Motor neuron (in vitro differentiated cells): ENCODE data around the gene GLUD2. TPM values are rescaled to one million over a fixed set of nuclear protein-coding genes. Genes with fewer than 3 reads are reported as not detected.
"Not testable (repeated sequence)": the region's sequence is repeated elsewhere in the genome, so short reads cannot be mapped to it uniquely, and the experiment has no call there.

ENCODE experiments used
- ATAC-seq, 8 experiments: fragments of 200-7000 bp; cut with Tn5 transposase; replicated peaks in 6 of 8; 2 replicates each; pipeline ENCODE4 v1.8.0; 2021; ENCODE audit warnings: mild to moderate bottlenecking in 8 of 8, moderate library complexity in 8 of 8
- H3K27ac ChIP-seq, 2 donors: fragments of 250-450 bp; sonication (Bioruptor Pico); 2 replicates each; pipeline ENCODE4 v1.9.0; 2021; ENCODE audit warnings: antibody characterized with exemption in 2 of 2, mild to moderate bottlenecking in 2 of 2, moderate library complexity in 1 of 2
- H3K4me1 ChIP-seq, 2 donors: fragments of 250-450 bp; sonication (Bioruptor Pico); replicated peaks in 1 of 2; 2 replicates each; pipeline ENCODE4 v1.6.1; 2021; ENCODE audit warnings: antibody characterized with exemption in 2 of 2, mild to moderate bottlenecking in 2 of 2, moderate library complexity in 1 of 2
- H3K4me3 ChIP-seq, 5 donors: fragments of 250-450 bp; sonication (Bioruptor Pico); 2 replicates each; pipeline ENCODE4 v1.9.0; 2021; ENCODE audit warnings: antibody characterized with exemption in 5 of 5, mild to moderate bottlenecking in 5 of 5, moderate library complexity in 4 of 5
- WGBS, 10 experiments: fragments of 450-650 bp; shearing (Covaris generic); methylation state at CpG; one replicate each; pipeline ENCODE4 v1.0.0; 2022; 5-methylcytosine and 5-hydroxymethylcytosine counted together
- in situ Hi-C, 9 experiments: fragments of 400-800 bp; cut with MboI; loops; one replicate each; pipeline ENCODE4 v1.15.0; 2021; ENCODE audit warnings: low sequenced_read_pairs in 9 of 9, low pct_unique_long_range_greater_than_20kb in 2 of 9; ENCODE audit not compliant: unreplicated experiment in 9 of 9
- total RNA-seq, 8 experiments: library from RNA; unstranded; fragments of 300-600 nt; gene quantifications; 2 replicates each; pipeline versions ENCODE4 v1.2.3 to v1.2.4, GENCODE V29; 2022

The GLUD2 gene
- total RNA-seq, 8 experiments from 2014 or later = 0.37 to 9.1 (median 1.2) TPM

DNA sequence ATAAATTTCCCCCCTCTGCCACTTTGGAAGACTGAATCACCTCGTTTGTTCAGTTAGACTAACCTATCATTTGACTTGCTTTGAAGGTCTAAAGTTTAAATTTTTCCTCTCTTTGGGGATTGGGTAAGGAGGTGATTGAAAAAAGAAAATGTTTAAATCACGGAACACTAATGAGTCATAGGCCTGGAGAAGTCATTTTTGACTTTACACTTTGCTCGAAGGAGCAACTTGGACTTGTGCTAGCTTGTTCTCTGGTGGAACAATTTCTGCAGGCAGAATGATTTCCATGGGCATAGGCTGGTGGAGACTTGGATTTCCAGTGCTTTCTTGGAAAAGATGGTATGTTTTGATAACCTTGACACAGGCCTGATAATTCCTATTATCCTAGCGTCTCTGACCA is 10.5 kb upstream of the GLUD2 start:
- Histone ChIP-seq H3K4me1 (no peaks in the 10 kb centered on the region), H3K27ac (no peak overlapping the region), H3K4me3 (no peak overlapping the region)
- no peak for ATAC-seq
- 30 to 100% (median 67%) methylated on average over 1 to 4 of the region's 4 CpGs; no CpG with 5 or more reads in 3 of the 10 experiments for WGBS, 10 experiments
- in situ Hi-C loops = no loop called here

DNA sequence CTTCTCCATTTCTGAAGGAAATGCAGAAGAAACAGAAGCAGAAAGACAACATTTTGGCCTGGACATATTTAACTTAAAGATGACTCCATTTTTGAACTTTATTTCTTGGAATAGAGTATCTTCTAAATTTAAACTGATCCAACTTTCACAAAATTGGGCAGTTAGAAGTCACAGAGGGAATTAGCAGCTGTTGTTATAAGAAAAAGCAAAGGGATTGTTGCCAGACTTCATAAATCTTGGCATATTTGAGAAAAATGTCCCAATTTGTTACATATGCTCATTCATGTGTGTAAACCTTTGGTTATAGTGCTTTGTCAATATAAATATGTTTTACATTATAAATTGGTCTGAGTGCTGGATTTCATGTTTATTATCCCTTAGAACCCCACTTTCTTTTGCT is 3.4 kb downstream of the GLUD2 start:
- ATAC-seq = no peak
- Histone ChIP-seq H3K27ac (no peak overlapping the region), H3K4me3 (no peak overlapping the region), H3K4me1 (no peaks in the 10 kb centered on the region)
- in situ Hi-C loops = no loop called here

- WGBS, 10 experiments = 46 to 72% methylated on average over 2 of the region's 2 CpGs; no CpG with 5 or more reads in 8 of the 10 experiments
- H3K4me3 ChIP-seq = no peak overlapping the region
- ATAC-seq = no peak
- no peaks in the 10 kb centered on the region for H3K4me1 ChIP-seq
- H3K27ac ChIP-seq = no peak overlapping the region
- in situ Hi-C loops = no loop called here
Measured at GRCh38 chrX:121052122-121052521, 4.7 kb downstream of the GLUD2 start.

GRCh38 chrX:121062289-121062688 is 14.9 kb downstream of the GLUD2 start:
- 33 to 100% (median 82%) methylated on average over 2 to 3 of the region's 3 CpGs; no CpG with 5 or more reads in 2 of the 10 experiments for WGBS, 10 experiments
- Histone ChIP-seq H3K27ac (no peak overlapping the region), H3K4me1 (no peaks in the 10 kb centered on the region), H3K4me3 (no peak overlapping the region)
- no peak for ATAC-seq
- in situ Hi-C loops = no loop called here

DNA sequence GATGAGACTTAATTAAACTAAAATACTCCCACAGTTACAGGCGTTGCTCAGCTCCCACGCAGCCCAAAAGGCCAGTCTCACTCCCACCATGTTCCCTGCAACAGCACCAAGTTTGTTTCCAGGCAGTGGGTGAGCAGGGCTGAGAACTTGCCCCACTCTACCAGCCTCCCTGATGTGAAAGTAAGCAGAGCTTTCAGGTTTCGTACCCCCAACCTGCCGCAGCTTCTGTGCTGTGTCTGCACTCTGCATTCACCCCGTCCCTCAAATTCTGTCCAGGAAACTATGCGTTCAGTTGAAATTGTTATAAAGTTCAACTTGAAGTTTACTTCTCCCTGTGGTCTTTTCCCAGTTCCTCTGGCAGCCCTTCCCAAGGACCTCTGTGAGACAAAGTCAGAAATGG is 17.2 kb downstream of the GLUD2 start:
- no peak for ATAC-seq
- no peak overlapping the region for H3K4me3 ChIP-seq
- 38% methylated on average over 4 of the region's 6 CpGs; no CpG with 5 or more reads in 9 of the 10 experiments for WGBS, 10 experiments
- in situ Hi-C loops = no loop called here
- no peaks in the 10 kb centered on the region for H3K4me1 ChIP-seq
- H3K27ac ChIP-seq = no peak overlapping the region

GRCh38 chrX:121084247-121084646 is 36.8 kb downstream of the GLUD2 start:
- H3K27ac ChIP-seq, H3K4me1 ChIP-seq, ATAC-seq, in situ Hi-C loops, H3K4me3 ChIP-seq: not testable (repeated sequence)
- WGBS, 10 experiments = 33% methylated on average over 1 of the region's 2 CpGs; no CpG with 5 or more reads in 9 of the 10 experiments

DNA sequence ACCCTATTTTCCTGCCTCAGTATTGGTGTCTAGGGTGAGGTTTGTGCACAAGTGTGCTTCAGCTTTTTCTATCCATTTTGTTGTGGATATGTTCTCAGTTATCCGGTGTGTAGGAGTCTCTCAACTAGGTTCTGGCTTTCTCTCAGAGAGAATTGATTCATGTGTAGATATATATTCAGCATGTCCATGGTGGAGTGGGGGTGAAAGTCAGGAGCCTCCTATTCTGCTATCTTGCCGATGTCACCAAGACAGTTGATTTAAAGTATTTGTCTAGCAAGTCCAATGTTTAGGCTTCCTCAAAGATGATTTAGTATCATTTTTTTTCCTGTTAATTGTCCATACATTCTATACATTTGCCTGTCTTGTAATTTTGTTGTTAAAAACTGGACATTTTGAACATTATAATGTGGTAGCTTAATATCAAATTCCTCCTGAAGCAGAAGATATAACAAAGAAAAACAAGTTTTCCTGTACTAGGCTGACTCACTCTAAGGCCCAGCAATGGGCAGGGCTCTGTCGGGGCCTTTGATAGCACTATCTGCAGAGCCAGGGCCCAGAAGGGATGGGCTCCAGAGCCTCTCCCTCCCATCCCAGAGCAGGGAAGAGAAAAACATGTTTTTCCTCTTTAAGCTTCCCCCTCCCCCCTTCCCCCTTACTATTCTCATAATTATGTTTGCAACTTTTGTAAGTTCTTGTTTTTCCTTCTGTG is 37.6 kb downstream of the GLUD2 start:
- no peaks in the 10 kb centered on the region for H3K4me1 ChIP-seq
- no peak overlapping the region for H3K4me3 ChIP-seq
- 20 to 100% (median 84%) methylated on average over 1 to 3 of the region's 3 CpGs; no CpG with 5 or more reads in 5 of the 10 experiments for WGBS, 10 experiments
- in situ Hi-C loops = no loop called here
- H3K27ac ChIP-seq = no peak overlapping the region
- peak in 1 of 8 experiments; percentile 69 for ATAC-seq

DNA sequence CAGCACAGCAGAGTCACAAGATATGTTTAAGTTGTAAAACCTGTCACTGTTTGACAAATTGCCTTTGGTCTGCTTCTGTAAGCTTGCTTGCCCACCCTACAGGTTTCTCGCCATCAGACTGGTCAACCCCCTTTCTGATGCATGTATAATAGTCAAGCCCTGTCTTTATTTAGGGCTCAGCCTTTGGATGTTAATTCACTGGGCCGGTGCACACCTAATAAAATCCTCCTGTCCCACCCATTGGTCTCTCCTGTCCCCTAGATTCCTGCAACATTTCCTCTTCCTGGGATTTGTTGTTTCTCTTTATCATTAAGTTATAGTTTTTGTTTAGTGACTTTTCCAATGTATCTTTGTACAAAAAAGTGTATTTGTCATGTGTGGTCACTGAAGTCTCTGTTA is 38.2 kb downstream of the GLUD2 start:
- no peaks in the 10 kb centered on the region for H3K4me1 ChIP-seq
- 0 to 100% (median 15%) methylated on average over 1 to 2 of the region's 2 CpGs; no CpG with 5 or more reads in 7 of the 10 experiments for WGBS, 10 experiments
- ATAC-seq = no peak

GRCh38 chrX:121093011-121093410 is 45.6 kb downstream of the GLUD2 start:
- no peak overlapping the region for H3K4me3 ChIP-seq
- H3K27ac ChIP-seq = no peak overlapping the region
- WGBS, 10 experiments = 29 to 100% (median 68%) methylated on average over 1 to 2 of the region's 2 CpGs; no CpG with 5 or more reads in 4 of the 10 experiments
- no peaks in the 10 kb centered on the region for H3K4me1 ChIP-seq
- in situ Hi-C loops = no loop called here
- no peak for ATAC-seq

More for the DNA sequence above, 38.2 kb downstream of the GLUD2 start:
- H3K4me3 ChIP-seq = no peak overlapping the region
- in situ Hi-C loops = no loop called here
- H3K27ac ChIP-seq = no peak overlapping the region

Other genes with a start within 250 kb of the GLUD2 start
- under 1 TPM in 1 of 8 experiments, not detected in 7; 0.28 TPM for gene CT47B1, start 171.7 kb upstream of the GLUD2 start, total RNA-seq
- gene CT47A11, start 110.5 kb upstream of the GLUD2 start, total RNA-seq = not detected
- not detected for gene CT47A10, start 105.6 kb upstream of the GLUD2 start, total RNA-seq
- not detected for gene CT47A9, start 100.7 kb upstream of the GLUD2 start, total RNA-seq
- gene CT47A8, start 95.9 kb upstream of the GLUD2 start, total RNA-seq = not detected
- gene CT47A7, start 91.0 kb upstream of the GLUD2 start, total RNA-seq = not detected
- gene CT47A6, start 86.1 kb upstream of the GLUD2 start, total RNA-seq = not detected
- gene CT47A5, start 81.3 kb upstream of the GLUD2 start, total RNA-seq = not detected
- gene CT47A4, start 76.4 kb upstream of the GLUD2 start, total RNA-seq = not detected
- not detected for gene CT47A3, start 71.5 kb upstream of the GLUD2 start, total RNA-seq
- not detected for gene CT47A2, start 66.7 kb upstream of the GLUD2 start, total RNA-seq
- not detected for gene CT47A1, start 61.9 kb upstream of the GLUD2 start, total RNA-seq